HG02870 (cell line): Measurements from ENCODE around the gene RRP8.

Experiments
- ATAC-seq: cut with Tn5 transposase; IDR thresholded peaks from one replicate; pipeline ENCODE4 v1.9.1; 2021; ENCODE audit warnings: mild to moderate bottlenecking, moderate library complexity; ENCODE audit not compliant: unreplicated experiment

RRP8 gene

GRCh38 chr11:6548641-6549040, 54.8 kb downstream of the RRP8 start:
- ATAC-seq, result no peak

- no peak for ATAC-seq
Observed at GRCh38 chr11:6548121-6548520, 55.3 kb downstream of the RRP8 start.

- no peak for ATAC-seq
Observed at GRCh38 chr11:6547177-6547576, 56.2 kb downstream of the RRP8 start.

GRCh38 chr11:6546735-6547134, 56.7 kb downstream of the RRP8 start:
- no peak for ATAC-seq

GRCh38 chr11:6545917-6546605, 57.4 kb downstream of the RRP8 start:
- ATAC-seq, result no peak
